ENCODE data around the gene JADE3.
"Not testable (repeated sequence)": the region's sequence is repeated elsewhere in the genome, so short reads cannot be mapped to it uniquely, and the experiment has no call there.

JADE3 gene

GRCh38 chrX:46977046-46977445 lies 64.8 kb downstream of the JADE3 start:
- H3K4me1 ChIP-seq (ENCODE audit: control insufficient read depth in 1 of 2, insufficient read depth in 2 of 2, low read length in 2 of 2); H3K27me3 ChIP-seq (ENCODE audit: insufficient read depth, low read length); H4K8ac ChIP-seq (ENCODE audit: low read depth, low read length); H3K9ac ChIP-seq (ENCODE audit: low read length); H2BK120ac ChIP-seq (ENCODE audit: insufficient read depth, low read length, poor library complexity); H4K91ac ChIP-seq (ENCODE audit: low read depth, low read length); H3K14ac ChIP-seq (ENCODE audit: low read length); H2BK5ac ChIP-seq (ENCODE audit: low read depth, low read length, poor library complexity); H3K4me3 ChIP-seq (ENCODE audit: low read depth, low read length); H3K4me2 ChIP-seq (ENCODE audit: low read length); H3K18ac ChIP-seq (ENCODE audit: low read length); H3K79me2 ChIP-seq (ENCODE audit: control insufficient read depth, insufficient read depth, low read length, poor library complexity); H2BK12ac ChIP-seq (ENCODE audit: low read length); H2AK5ac ChIP-seq (ENCODE audit: low read length); H3K36me3 ChIP-seq (ENCODE audit: control insufficient read depth in 1 of 2, insufficient read depth in 2 of 2, low read length in 2 of 2); H3K27ac ChIP-seq (ENCODE audit: low read depth, low read length); H3K79me1 ChIP-seq (ENCODE audit: low read length); H3K23ac ChIP-seq (ENCODE audit: low read length); H3K9me3 ChIP-seq (ENCODE audit: insufficient read depth, low read depth, low read length); H3K4ac ChIP-seq (ENCODE audit: low read depth, low read length); H2AFZ ChIP-seq (ENCODE audit: insufficient read depth, low read length, poor library complexity); H4K12ac ChIP-seq (ENCODE audit: low read depth, low read length): not testable (repeated sequence)
- DNase-seq, result peak; percentile 24 to 50
- WGBS (ENCODE audit: extremely low coverage, insufficient coverage, insufficient read length), result no CpG with 5 or more reads among the region's 4 CpGs

- Histone ChIP-seq H3K9ac (ENCODE audit: low read length) (no peak overlapping the region), H3K4me3 (ENCODE audit: low read depth, low read length) (no peak overlapping the region), H2BK5ac (ENCODE audit: low read depth, low read length, poor library complexity) (no peak overlapping the region), H2AFZ (ENCODE audit: insufficient read depth, low read length, poor library complexity) (no peak overlapping the region), H3K79me1 (ENCODE audit: low read length) (no peaks in the 10 kb centered on the region), H3K9me3 (ENCODE audit: insufficient read depth, low read depth, low read length) (no peaks in the 10 kb centered on the region), H4K12ac (ENCODE audit: low read depth, low read length) (no peak overlapping the region), H2BK12ac (ENCODE audit: low read length) (no peak overlapping the region), H3K23ac (ENCODE audit: low read length) (no peak overlapping the region), H3K36me3 (ENCODE audit: control insufficient read depth in 1 of 2, insufficient read depth in 2 of 2, low read length in 2 of 2) (peaks cover 0 to 1% of the 10 kb centered on the region in 2 experiments), H2BK120ac (ENCODE audit: insufficient read depth, low read length, poor library complexity) (no peak overlapping the region), H3K27me3 (ENCODE audit: insufficient read depth, low read length) (no peaks in the 10 kb centered on the region), H3K18ac (ENCODE audit: low read length) (no peak overlapping the region), H3K4me1 (ENCODE audit: control insufficient read depth in 1 of 2, insufficient read depth in 2 of 2, low read length in 2 of 2) (peaks cover 0 to 1% of the 10 kb centered on the region in 2 experiments), H3K79me2 (ENCODE audit: control insufficient read depth, insufficient read depth, low read length, poor library complexity) (peaks cover 2% of the 10 kb centered on the region), H4K91ac (ENCODE audit: low read depth, low read length) (no peak overlapping the region), H4K8ac (ENCODE audit: low read depth, low read length) (no peak overlapping the region), H3K27ac (ENCODE audit: low read depth, low read length) (no peak overlapping the region), H2AK5ac (ENCODE audit: low read length) (no peak overlapping the region), H3K4ac (ENCODE audit: low read depth, low read length) (no peak overlapping the region), H3K4me2 (ENCODE audit: low read length) (no peak overlapping the region), H3K14ac (ENCODE audit: low read length) (no peak overlapping the region)
- peak; percentile 67 to 88 for DNase-seq
- WGBS (ENCODE audit: extremely low coverage, insufficient coverage, insufficient read length), result no CpG with 5 or more reads among the region's 8 CpGs
Measured at GRCh38 chrX:46978341-46979291, 66.4 kb downstream of the JADE3 start.

- no peak overlapping the region for H4K12ac ChIP-seq (ENCODE audit: low read depth, low read length)
- WGBS (ENCODE audit: extremely low coverage, insufficient coverage, insufficient read length), result no CpG with 5 or more reads among the region's 3 CpGs
- no peak overlapping the region for H3K4me3 ChIP-seq (ENCODE audit: low read depth, low read length)
- H3K18ac ChIP-seq (ENCODE audit: low read length), result no peak overlapping the region
- no peaks in the 10 kb centered on the region for H3K4me1 ChIP-seq (ENCODE audit: control insufficient read depth in 1 of 2, insufficient read depth in 2 of 2, low read length in 2 of 2)
- H2AFZ ChIP-seq (ENCODE audit: insufficient read depth, low read length, poor library complexity), result no peak overlapping the region
- no peak for DNase-seq
- no peak overlapping the region for H2AK5ac ChIP-seq (ENCODE audit: low read length)
- no peak overlapping the region for H3K23ac ChIP-seq (ENCODE audit: low read length)
- H3K9me3 ChIP-seq (ENCODE audit: insufficient read depth, low read depth, low read length), result no peaks in the 10 kb centered on the region
- H3K4me2 ChIP-seq (ENCODE audit: low read length), result no peak overlapping the region
- no peak overlapping the region for H2BK12ac ChIP-seq (ENCODE audit: low read length)
- H2BK5ac ChIP-seq (ENCODE audit: low read depth, low read length, poor library complexity), result no peak overlapping the region
- H3K79me2 ChIP-seq (ENCODE audit: control insufficient read depth, insufficient read depth, low read length, poor library complexity), result peaks cover 2% of the 10 kb centered on the region
- no peak overlapping the region for H3K4ac ChIP-seq (ENCODE audit: low read depth, low read length)
- H3K14ac ChIP-seq (ENCODE audit: low read length), result no peak overlapping the region
- no peak overlapping the region for H2BK120ac ChIP-seq (ENCODE audit: insufficient read depth, low read length, poor library complexity)
- no peaks in the 10 kb centered on the region for H3K79me1 ChIP-seq (ENCODE audit: low read length)
- H4K8ac ChIP-seq (ENCODE audit: low read depth, low read length), result no peak overlapping the region
- H3K9ac ChIP-seq (ENCODE audit: low read length), result no peak overlapping the region
- H3K27ac ChIP-seq (ENCODE audit: low read depth, low read length), result no peak overlapping the region
- H3K27me3 ChIP-seq (ENCODE audit: insufficient read depth, low read length), result no peaks in the 10 kb centered on the region
- H3K36me3 ChIP-seq (ENCODE audit: control insufficient read depth in 1 of 2, insufficient read depth in 2 of 2, low read length in 2 of 2), result peaks cover 5 to 6% of the 10 kb centered on the region in 2 experiments
- H4K91ac ChIP-seq (ENCODE audit: low read depth, low read length), result no peak overlapping the region
Measured at GRCh38 chrX:46984705-46985104, 72.5 kb downstream of the JADE3 start.

- no peak overlapping the region for H2AFZ ChIP-seq (ENCODE audit: insufficient read depth, low read length, poor library complexity)
- no peaks in the 10 kb centered on the region for H3K27me3 ChIP-seq (ENCODE audit: insufficient read depth, low read length)
- H3K18ac ChIP-seq (ENCODE audit: low read length), result no peak overlapping the region
- H4K8ac ChIP-seq (ENCODE audit: low read depth, low read length), result no peak overlapping the region
- H2AK5ac ChIP-seq (ENCODE audit: low read length), result no peak overlapping the region
- no peak overlapping the region for H2BK120ac ChIP-seq (ENCODE audit: insufficient read depth, low read length, poor library complexity)
- no peaks in the 10 kb centered on the region for H3K79me2 ChIP-seq (ENCODE audit: control insufficient read depth, insufficient read depth, low read length, poor library complexity)
- H2BK12ac ChIP-seq (ENCODE audit: low read length), result no peak overlapping the region
- H3K4me1 ChIP-seq (ENCODE audit: control insufficient read depth in 1 of 2, insufficient read depth in 2 of 2, low read length in 2 of 2), result no peaks in the 10 kb centered on the region
- no peak overlapping the region for H2BK5ac ChIP-seq (ENCODE audit: low read depth, low read length, poor library complexity)
- no peak for DNase-seq
- no peak overlapping the region for H3K4me2 ChIP-seq (ENCODE audit: low read length)
- H3K9ac ChIP-seq (ENCODE audit: low read length), result no peak overlapping the region
- H4K12ac ChIP-seq (ENCODE audit: low read depth, low read length), result no peak overlapping the region
- H3K36me3 ChIP-seq (ENCODE audit: control insufficient read depth in 1 of 2, insufficient read depth in 2 of 2, low read length in 2 of 2), result peaks cover 3 to 8% of the 10 kb centered on the region in 2 experiments
- no peak overlapping the region for H3K23ac ChIP-seq (ENCODE audit: low read length)
- H3K14ac ChIP-seq (ENCODE audit: low read length), result no peak overlapping the region
- no peaks in the 10 kb centered on the region for H3K79me1 ChIP-seq (ENCODE audit: low read length)
- no peak overlapping the region for H3K27ac ChIP-seq (ENCODE audit: low read depth, low read length)
- H3K4ac ChIP-seq (ENCODE audit: low read depth, low read length), result no peak overlapping the region
- no peak overlapping the region for H3K4me3 ChIP-seq (ENCODE audit: low read depth, low read length)
- no peaks in the 10 kb centered on the region for H3K9me3 ChIP-seq (ENCODE audit: insufficient read depth, low read depth, low read length)
- H4K91ac ChIP-seq (ENCODE audit: low read depth, low read length), result no peak overlapping the region
Measured at GRCh38 chrX:46989548-46989947, 77.3 kb downstream of the JADE3 start.
